HG02973 (cell line): ENCODE data around the gene SUPT3H.

Experiments
- ATAC-seq: cut with Tn5 transposase; IDR thresholded peaks from one replicate; pipeline ENCODE4 v1.9.1; 2021; ENCODE audit warnings: moderate library complexity; ENCODE audit not compliant: unreplicated experiment

SUPT3H gene

DNA sequence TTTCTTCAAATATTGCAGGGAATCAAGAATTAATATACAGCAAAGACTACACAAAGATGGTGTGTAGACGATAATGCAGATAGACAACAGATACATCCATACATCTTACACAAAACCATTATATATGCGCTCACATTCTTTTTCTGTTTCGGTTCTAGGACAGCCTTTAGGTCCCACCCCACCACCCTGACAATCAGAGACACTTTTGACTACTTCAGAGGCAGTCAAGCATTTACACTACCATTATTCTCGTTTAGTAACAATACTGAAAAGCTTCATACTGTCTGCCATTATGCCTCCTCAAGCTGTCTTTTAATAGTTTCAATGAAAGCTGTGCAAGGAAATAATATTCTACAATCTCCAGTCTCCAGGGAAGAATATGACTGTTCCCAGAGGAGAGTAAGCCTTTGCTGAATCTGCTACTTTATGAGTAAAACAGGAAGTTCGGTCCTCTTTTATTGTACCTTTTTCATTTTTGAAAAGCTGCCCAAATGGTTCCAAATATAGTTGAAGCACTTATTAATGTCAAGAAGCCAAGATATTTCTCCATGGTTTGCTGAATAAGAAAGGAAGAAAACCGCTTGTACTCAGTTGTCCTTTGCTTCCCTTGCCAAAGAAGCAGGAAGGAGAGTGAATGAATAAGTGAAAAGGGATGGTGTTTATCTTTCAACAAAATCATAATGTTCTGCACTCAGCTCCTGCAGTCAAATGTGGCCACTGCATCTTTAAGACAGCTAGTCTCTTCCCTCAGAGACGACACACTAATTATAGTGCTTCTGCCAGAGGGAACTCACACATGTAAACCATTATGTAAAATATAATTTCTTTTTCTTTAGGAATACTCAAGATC, 521.9 kb downstream of the SUPT3H start:
- no peak for ATAC-seq

GRCh38 chr6:44854712-44855443, 522.9 kb downstream of the SUPT3H start:
- ATAC-seq, result no peak

GRCh38 chr6:44851176-44851575, 526.6 kb downstream of the SUPT3H start:
- ATAC-seq, result no peak

GRCh38 chr6:44850312-44850711, 527.4 kb downstream of the SUPT3H start:
- ATAC-seq, result no peak

GRCh38 chr6:44849806-44850205, 527.9 kb downstream of the SUPT3H start:
- ATAC-seq, result no peak

DNA sequence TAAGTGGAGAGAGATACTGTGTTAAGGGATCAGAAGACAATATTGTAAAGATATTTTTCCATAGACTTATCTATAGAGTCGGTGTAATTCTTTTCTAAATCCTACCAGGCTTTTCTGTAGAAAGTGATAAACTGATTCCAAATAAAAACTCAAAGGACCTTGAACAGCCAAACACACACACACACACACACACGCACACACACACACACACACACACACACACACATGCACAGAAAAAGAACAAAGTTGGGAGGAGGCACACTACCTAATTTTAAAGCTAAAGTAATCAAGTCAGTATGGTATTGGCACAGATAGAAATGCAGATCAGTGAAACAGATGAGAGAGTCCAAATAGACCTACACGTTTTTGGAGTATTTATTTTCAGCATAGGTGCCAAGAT, 534.0 kb downstream of the SUPT3H start:
- ATAC-seq, result no peak

DNA sequence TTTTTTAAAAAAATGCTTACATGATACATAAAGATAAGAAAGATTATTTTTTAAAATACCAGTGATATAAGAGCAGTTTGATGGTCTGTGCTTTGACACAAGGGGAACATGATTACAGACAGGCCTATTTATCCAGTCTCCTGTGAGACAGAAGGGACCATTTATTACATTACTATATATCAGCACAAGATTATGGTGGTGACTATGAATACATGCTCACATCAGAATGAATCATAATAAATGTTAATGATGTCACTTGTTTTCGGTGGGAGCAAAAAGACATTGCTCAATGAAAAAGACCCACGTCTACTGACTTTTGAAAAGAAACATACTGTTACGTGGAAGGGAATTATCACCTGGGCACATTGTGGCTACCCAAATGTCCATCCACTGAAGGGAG, 535.1 kb downstream of the SUPT3H start:
- no peak for ATAC-seq

DNA sequence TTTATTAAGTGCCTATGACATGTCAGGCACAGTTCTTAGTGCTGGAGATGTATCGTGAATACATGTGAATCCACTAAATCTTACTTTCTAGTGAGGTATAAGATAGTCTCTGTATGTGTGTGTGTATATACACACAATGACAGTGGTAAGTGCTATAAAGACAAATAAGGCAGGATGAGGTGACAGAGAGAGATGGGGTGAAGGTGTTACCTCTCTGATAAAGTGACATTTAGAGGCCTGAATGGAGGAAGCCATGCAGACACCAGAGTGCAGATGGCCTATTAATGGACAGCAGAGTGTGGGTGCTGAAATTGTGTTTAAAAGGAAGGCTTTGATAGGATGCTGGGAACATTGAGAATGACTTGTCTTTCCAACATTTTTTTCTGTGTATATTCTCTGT, 535.9 kb downstream of the SUPT3H start:
- ATAC-seq, result no peak

DNA sequence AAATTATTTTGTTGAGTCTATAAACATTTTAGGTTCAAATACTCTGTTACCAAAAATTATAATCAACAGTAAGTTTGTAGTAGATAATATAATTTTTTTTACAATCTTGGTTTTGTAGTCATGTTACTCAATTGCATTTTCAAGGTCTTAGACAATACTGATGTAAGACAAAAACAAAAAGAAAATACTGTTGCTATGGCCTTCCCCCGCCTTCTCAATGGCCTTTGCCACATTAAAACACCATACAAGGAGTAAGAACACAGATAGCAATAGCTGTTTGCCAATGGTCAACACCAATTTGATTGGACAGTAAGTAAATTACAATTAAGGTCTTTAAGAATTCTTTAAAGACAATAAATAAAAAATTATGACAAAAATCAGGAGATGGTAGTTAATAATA, 540.0 kb downstream of the SUPT3H start:
- ATAC-seq, result no peak

DNA sequence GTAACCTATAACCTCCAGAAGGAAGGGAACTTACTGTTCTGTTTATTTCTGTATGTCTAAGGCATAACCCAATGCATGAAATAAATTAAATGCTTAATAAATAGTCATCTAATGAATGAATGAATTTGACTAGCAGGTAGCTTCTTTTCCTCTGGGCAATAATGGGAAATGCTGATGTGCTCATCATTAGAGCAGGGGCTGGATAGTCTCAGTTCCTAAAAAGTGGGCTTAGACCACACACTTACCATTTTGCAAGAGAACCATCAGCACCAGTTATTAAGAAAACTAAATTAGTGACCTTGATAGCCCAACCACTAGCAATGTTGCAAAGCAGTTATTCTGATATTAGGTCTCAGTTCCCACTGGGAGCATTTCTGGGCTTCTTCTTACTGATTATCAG, 540.5 kb downstream of the SUPT3H start:
- ATAC-seq, result no peak

GRCh38 chr6:44833248-44833647, 544.5 kb downstream of the SUPT3H start:
- ATAC-seq, result peak; percentile 55

GRCh38 chr6:44831002-44831610, 546.6 kb downstream of the SUPT3H start:
- ATAC-seq, result no peak

- ATAC-seq, result no peak
Observed at GRCh38 chr6:44829836-44830235, 547.9 kb downstream of the SUPT3H start.

DNA sequence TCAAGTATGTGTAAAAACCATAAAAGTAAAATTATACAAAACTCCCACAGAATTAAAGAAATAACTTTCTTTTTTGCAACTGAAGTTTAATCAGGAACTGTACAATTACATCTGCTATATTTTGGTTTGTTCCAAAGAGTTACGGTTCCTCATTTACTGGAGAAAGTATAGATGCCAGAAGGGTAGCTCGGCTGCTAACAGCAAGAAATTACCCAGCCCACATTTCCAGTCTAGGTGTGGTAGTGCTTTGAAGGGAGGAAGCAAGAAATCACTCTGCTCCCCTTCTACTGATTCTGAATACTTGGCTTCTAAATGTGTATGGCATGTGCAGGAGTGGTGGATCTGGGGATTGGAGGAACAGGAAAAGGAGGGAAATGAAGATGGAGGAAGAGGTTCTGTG, 549.0 kb downstream of the SUPT3H start:
- no peak for ATAC-seq

DNA sequence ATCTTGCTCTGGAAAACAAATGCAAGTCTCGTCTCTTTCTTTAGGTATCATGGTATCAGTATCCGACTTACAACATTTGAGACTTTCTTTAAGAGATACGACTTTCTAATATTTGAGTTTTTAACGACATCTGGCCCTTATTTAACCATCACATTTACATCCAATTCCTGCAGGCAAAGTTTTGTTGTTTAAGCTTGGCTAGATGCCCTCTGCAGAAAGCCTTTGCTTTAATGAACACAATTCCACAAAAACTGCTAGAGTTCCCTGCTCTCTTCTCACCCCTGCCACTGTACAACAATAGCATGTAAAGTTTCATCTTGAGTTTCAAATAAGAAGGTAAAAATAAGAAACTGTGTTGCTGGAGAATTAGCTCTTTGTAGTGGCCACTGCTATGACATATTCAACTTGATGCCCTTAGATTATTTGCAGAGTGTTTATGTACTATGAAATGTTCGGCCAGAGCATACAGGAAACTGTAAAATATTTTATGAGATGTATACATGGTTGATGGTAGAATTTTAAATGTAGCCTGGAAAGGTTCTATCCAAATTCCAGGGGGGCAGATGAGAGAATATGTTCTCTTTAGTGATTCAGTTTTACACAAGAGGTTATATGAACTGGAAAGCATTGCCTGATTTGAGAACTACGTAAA, 551.6 kb downstream of the SUPT3H start:
- ATAC-seq, result no peak

GRCh38 chr6:44825273-44825672, 552.5 kb downstream of the SUPT3H start:
- no peak for ATAC-seq

GRCh38 chr6:44824567-44824966, 553.2 kb downstream of the SUPT3H start:
- ATAC-seq, result no peak

DNA sequence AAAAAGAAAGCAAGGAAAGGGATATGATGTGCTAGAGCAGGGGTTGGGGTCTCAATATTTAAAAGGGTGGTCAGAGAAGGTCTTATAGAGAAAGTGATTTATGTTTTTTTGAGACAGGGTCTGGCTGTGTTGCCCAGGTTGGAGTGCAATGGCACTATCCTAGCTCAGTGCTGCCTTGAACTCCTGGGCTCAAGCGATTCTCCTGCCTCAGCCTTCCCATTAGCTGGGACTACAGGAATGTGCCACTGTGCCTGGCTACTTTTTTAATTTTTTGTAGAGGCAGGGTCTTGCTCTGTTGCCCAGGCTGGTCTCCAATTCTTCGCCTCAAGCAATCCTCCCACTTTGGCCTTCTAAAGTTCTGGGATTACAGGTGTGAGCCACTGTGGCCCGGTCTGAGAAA, 557.0 kb downstream of the SUPT3H start:
- ATAC-seq, result no peak

DNA sequence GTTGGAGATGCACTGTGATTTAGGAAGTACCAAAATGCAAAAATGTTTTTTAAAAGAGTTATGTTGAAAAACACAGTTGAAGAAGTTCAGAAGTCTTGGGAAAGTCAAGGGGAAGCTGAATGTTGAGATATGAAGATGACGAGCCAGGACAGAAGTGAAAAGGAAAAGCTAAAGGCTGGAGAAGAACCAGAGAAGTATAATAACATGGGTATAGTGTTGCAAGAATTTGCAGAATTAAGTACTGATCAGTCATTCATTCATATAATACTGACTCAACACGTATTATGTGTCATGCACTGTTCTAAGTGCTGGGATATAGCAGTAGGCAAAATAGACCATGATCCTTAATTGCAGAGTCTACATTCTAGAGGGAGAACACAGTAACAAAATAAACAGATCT, 557.4 kb downstream of the SUPT3H start:
- ATAC-seq, result no peak

DNA sequence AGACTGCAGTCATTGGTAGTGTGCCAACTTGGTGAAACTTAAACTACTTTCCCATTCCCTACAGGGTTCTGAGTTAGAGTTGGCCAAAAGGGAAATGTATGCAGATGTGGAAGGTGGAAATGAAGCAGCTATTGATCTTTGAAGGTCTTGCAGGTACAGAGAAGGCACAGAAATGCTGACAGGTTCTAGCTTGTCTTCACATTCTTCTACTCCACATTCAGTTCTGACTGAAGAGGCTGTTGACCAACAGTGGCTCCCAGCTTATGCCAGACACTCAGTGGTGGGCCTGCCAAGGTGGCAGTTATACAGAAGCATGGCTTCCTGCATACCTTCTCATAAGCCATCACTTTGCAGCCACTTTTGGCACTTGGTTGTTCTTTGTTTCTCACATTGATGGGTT, 566.3 kb downstream of the SUPT3H start:
- ATAC-seq, result no peak

GRCh38 chr6:44809258-44809657, 568.5 kb downstream of the SUPT3H start:
- ATAC-seq, result no peak
